ENCODE data around the gene CHEK2.
"Not testable (repeated sequence)": the region's sequence is repeated elsewhere in the genome, so short reads cannot be mapped to it uniquely, and the experiment has no call there.

Gene CHEK2

DNA sequence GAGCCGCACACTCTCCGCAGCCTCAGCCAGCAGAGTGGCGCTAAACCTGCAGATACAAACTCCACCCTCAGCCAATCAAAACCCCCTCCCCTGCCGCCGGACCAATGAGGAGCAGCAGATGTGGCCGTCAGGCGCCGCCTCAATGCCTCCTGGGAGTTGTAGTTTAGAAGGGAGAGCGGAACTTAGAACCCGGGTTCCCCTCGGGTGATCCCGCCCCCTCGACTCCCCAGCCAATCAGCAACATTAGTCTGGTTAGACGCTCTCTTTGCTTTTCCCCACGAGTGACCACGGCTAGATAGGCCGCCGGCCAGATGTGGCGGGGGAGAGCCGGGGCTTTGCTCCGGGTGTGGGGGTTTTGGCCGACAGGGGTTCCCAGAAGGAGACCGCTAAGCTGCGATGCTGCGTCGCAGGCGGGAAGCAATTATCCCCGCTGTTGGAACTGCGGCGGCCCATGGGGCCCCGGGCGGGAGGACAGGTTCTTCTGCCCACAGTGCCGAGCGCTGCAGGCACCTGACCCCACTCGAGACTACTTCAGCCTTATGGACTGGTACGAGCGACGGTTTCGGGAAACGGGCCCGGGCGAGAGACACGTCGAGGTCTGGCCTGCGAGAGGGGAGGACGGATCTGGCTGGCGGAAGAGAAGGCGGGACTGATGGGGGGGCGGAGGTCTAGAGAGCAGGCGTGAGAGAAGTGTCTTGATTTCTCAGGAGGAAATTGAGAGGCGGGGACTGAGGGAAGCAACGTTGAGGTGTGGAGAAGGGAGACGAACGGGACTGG lies at the start of gene CHEK2, which contains the start of gene HSCB:
CHEK2 (minus strand) TSS at position 36 of the 777 bp plus-strand sequence. CDS start 7,099 bp downstream, outside the sequence.
HSCB (plus strand) TSS at position 255 of the 777 bp plus-strand sequence; CDS start at position 312, 57 bp downstream.
- DNase-seq (ENCODE audit: low read depth in 3 of 3, low spot score in 1 of 3): peak; percentile 90 to 94 (median 92)

DNA sequence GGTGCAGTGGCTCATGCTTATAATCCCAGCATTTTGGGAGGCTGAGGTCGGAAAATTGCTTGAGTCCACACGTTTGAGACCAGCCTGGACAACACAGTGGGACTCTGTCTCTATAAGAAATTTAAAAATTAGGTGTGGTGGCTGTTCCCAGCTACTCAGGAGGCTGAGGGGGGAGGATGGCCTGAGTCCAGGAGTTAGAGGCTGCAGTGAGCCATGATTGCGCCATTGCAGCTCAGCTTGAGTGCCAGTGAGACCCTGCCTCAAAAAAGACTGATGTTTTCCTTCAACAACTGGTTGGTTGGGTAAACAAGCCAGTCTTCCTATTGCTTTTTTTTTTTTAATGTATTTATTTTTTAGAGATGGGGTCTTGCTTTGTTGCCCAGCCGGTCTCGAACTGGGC lies 49.5 kb upstream of the CHEK2 start:
- no peak for DNase-seq (ENCODE audit: low read depth in 3 of 3, low spot score in 1 of 3)

DNA sequence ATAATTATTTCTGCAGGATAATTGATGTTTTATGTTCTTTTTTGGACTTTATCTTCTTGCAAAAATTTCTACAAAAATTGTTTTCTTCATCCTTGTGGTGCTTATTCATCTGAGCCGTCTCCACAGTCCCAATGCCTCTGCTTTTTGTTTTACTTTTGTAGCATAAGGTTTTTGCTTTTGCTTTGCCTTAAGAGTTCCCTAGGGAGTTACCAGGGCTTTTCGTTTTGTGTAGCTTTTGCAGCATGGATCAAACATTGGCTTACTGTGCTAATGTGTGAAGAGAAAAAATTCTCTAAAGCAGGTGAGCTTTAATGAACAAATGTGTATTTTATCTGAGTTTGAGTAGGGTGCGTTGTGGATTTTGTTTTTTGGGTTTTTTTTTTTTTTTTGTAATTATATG lies 47.0 kb upstream of the CHEK2 start:
- DNase-seq (ENCODE audit: low read depth in 3 of 3, low spot score in 1 of 3): no peak

DNA sequence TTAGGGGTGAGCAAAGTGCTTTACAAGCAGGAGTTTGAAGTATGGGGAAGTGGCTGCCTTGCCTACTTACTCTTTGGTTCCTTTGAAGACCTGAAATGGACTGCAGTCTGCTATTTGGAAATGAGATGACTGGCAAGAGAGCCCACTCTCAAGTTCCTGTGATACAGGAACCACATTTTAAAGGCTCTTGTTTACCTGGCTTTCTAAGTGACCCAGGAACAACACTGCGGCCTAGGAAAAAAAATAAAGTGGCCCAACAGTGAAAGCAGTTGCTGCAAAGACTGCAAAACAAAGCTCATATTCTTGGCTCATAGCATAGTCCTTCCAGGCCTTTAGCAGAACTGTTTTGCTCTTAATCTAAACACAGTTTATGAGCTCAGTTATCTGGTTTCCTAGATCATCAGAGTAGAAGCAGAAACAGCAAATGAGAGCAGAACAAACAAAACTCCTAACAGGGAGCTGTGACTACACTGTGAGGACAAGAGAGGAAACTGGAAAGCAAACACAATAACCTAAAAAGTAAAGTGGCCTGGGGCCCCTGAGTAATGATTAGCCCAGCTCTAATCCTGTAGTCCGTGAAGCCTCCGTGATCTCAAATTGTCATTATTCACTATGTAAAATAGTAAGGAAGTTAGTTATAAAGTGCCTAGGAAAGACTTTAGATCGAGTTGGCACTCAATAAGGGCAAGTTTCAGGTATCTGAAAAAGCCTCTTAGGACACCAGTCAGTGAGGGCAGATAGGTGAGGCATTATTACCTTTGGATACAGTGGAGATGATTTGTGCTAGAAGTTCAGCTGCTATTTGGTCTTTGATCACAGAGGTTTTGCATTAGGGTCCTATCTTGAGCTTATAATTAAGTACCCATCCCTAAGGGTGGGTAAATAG lies 42.4 kb upstream of the CHEK2 start:
- DNase-seq (ENCODE audit: low read depth in 3 of 3, low spot score in 1 of 3): no peak

DNA sequence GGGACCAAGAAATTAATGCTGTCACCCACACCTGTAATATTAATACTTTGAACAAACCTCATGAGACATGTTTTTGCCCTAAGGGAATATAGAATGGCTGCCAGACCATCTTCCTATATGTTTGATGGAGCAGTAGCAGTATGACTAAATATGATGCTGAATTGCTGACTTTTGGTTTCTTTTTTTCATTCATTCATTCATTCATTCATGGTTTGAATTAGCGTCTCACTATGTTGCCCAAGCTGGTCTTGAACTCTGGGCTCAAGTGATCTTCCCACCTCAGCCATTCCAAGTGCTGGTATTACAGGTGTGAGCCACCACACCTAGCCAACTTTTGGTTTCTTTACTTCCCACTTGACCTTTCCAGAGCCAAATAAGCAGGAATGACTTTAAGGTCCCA lies 38.7 kb upstream of the CHEK2 start:
- no peak for DNase-seq (ENCODE audit: low read depth in 3 of 3, low spot score in 1 of 3)

DNA sequence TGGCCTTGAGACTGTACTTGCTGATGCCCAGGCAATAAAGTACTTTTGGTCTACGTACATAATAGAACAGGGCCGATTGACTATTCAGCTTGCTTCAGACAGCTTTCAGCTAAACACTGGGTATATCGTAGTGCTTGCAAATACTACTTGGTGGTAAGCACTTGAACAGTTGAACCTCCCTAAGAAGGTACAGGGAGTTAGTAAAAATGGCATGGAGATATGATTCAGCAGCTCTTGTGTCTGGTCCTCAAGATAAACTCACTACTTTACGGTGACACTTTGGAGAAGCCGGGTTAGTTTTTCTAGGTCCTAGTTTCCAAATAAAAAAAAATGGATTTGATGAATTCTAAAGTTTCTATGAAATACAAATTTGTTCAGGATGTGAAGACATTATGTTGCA lies 38.2 kb upstream of the CHEK2 start:
- no peak for DNase-seq (ENCODE audit: low read depth in 3 of 3, low spot score in 1 of 3)

DNA sequence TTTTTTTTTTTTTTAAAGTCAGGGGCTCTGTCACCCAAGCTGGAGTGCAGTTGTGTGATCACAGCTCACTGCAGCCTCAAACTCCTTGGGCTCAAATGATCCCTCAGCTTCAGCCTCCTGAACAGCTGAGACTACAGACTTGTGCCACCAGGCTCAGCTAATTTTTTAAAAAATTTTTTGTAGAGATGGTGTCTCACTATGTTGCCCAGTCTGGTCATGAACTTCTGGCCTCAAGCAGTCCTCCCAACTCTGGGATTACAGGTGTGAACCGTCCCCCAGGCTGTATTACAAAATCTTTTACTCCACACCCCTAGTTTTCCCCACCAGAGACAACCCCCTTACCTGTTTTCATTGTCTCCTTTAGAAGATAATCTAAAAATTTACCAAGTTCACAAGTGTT lies 32.8 kb upstream of the CHEK2 start:
- DNase-seq (ENCODE audit: low read depth in 3 of 3, low spot score in 1 of 3): no peak

DNA sequence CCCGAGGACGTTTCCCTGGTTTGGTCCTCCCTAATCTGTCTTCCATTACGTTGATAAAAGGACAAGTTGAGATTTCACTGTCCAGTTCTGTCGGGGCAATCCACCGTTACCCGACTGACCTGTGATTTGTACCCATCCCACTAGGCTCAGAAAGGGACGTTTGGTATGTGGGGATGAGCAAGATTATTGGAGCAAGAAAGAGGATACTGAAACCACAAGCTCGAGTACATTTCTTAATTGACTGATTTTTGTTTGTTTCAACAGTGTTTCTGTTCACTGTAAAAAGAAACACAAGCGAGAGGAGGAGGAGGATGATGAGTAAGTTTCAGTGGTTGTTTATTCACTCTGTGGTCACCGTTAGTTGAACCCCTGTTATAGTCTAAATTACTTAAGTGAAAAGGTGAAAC lies 31.8 kb upstream of the CHEK2 start:
- DNase-seq (ENCODE audit: low read depth in 3 of 3, low spot score in 1 of 3): no peak

DNA sequence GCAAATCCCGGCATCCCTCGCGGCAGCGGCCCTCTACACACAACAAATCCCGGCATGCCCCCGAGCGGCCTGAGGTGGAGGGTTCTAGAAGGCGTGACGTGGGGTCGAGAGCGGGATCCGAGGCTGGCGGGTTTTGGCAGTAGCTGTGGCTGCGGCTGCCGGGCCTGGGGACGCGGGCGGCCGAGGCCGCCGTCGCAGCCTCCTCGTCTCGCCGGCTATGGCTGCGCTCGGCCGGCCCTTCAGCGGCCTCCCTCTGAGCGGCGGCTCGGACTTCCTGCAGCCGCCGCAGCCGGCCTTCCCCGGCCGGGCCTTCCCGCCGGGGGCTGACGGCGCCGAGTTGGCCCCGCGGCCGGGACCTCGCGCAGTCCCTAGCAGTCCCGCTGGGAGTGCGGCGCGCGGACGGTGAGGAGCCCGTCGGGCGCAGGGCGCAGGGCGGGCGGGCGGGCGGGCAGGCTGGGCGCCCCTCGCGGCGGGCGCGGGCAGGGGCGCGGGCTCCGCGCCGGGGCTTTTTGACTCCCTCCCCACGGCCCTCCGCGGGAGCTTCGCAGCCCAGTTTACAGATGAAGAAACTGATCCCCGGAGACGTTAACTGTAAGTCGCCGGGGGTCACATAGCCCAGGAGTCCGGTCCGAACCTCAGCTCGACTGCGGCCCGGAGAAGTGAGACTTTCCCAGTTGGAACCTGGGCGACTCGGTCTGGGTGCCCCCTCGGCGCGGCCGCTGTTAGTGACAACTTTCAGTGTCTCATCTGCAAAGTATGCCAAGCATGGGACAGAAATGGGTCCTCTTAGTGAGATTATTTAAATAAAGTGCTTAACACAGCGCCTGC lies 31.2 kb upstream of the CHEK2 start, which contains the start of gene CCDC117:
CCDC117 (plus strand) TSS at position 63 of the 828 bp plus-strand sequence; CDS start at position 218, 155 bp downstream.
- peak; percentile 74 to 84 (median 76) for DNase-seq (ENCODE audit: low read depth in 3 of 3, low spot score in 1 of 3)

DNA sequence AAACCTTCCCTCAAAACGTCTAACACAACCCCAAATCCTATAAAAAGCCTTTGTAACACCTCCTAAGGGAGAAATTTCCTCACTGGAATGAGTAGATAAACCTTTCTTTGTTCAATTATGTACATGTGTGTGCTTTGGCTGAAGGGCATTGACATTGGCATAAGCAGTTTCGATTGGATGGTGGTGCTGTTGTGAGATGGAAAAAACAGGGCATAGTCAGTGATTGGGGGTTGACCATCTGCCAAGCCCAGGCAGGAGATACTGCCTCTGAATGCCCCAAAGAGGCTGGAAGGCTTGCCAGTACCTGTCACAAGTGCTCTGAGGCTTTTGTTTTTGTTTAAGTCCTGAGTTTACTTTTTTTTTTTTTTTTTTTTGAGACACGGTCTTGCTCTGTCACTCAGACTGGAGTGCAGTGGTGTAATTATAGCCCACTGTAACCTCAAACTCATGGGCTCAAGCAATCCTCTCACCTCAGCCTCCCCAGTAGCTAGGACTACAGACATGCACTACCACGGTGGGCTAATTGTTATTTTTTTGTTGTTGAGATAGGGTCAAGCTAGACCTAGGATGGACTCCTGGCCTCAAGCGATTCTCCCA lies 29.7 kb upstream of the CHEK2 start:
- no peak for DNase-seq (ENCODE audit: low read depth in 3 of 3, low spot score in 1 of 3)

DNA sequence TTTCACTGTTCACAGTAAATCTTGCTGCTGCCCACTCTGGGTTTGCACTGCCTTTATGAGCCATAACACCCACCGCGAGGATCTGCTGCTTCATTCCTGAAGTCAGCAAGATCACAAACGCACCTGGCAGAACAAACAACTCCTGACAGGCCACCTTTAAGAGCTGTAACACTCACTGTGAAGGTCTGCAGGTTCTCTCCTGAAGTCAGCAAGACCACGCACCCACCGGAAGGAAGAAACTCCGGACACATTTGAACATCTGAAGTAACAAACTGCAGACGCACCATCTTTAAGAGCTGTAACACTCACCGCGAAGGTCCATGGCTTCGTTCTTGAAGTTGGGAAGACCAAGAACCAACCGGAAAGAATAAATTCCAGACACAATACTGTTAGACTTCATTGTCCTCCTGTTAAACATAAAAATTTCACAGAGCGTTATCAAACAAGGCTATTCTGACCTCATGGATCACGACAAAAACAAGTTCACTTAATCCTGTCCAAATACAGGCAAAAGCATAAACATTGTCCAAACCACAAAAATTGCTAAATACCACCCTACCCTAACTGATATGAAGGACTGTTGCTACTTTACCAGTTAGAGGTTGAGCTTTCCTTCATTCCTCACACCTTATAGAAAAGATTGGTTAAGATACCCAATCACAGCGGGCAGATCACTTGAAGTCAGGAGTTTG lies 27.9 kb upstream of the CHEK2 start:
- no peak for DNase-seq (ENCODE audit: low read depth in 3 of 3, low spot score in 1 of 3)

DNA sequence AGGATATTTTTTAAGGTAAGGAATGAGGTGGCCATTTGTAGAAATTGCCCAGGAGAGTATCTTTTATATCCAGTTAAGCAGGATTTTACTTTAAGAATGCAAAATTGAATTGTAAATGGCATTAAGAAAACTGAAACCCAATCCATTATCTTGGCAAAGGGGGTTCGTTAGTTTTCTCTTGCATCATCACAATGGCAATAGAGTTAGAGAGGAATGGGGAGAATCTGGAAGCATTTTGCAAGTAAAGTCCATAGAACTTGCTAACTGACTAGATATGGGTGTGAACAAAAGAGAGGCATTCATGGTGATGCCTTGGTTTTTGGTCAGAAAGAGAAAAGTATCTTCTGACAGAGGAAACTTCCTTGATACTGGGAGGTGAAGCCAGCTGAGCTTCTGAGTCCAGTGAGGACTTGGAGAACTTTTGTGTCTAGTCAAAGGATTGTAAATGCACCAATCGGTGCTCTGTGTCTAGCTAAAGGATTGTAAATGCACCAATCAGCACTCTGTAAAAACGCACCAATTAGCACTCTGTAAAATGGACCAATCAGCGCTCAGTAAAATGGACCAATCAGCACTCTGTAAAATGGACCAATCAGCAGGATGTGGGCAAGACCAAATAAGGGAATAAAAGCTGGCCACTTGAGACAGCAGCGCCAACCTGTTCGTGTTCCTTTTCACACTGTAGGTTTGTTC lies 27.2 kb upstream of the CHEK2 start:
- no peak for DNase-seq (ENCODE audit: low read depth in 3 of 3, low spot score in 1 of 3)

DNA sequence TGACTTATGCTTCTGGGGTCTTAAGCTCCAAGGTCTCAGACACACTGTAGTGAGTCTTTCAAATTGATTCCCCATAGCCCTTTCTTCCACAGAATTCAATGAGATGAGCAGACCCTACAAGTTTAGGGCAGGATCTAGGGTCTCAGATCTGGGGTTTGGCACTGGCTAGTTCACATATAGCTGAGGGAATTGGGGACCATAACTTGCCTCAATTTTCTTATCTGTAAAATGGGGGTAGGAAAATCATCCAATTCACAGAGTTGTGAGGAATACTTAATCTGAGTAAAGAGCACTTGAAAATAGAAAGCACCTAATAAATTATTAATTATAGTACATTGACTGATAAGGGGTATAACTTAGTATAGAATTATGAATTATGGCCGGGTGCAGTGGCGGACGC lies 25.0 kb upstream of the CHEK2 start:
- no peak for DNase-seq (ENCODE audit: low read depth in 3 of 3, low spot score in 1 of 3)

DNA sequence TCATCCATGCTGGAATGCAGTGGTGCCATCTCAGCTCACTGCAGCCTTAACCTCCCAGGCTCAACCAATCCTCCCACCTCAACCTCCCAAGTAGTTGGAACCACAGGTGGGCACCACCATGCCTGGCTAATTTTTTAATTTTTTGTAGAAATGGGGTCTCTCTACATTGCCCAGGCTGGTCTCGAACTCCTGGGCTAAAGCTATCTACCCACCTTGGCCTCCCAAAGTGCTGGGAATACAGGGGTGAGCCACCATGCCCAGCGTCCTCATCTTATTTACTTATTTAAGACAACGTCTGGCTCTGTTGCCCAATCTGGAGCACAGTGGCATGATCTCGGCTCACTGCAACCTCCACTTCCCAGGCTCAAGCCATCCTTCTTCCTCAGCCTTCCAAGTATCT lies 20.4 kb upstream of the CHEK2 start:
- not testable (repeated sequence) for DNase-seq (ENCODE audit: low read depth in 3 of 3, low spot score in 1 of 3)

DNA sequence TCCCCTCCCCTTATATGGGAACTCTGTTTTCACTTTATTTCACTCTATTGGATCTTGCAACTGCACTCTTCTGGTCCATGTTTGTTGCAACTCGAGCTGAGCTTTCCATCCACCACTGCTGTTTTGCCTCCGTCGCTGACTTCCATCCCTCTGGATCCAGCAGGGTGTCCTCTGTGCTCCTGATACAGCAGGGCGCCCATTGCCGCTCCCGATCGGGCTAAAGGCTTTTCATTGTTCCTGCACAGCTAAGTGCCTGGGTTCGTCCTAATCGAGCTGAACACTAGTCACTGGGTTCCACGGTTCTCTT lies 19.8 kb upstream of the CHEK2 start:
- DNase-seq (ENCODE audit: low read depth in 3 of 3, low spot score in 1 of 3): no peak

DNA sequence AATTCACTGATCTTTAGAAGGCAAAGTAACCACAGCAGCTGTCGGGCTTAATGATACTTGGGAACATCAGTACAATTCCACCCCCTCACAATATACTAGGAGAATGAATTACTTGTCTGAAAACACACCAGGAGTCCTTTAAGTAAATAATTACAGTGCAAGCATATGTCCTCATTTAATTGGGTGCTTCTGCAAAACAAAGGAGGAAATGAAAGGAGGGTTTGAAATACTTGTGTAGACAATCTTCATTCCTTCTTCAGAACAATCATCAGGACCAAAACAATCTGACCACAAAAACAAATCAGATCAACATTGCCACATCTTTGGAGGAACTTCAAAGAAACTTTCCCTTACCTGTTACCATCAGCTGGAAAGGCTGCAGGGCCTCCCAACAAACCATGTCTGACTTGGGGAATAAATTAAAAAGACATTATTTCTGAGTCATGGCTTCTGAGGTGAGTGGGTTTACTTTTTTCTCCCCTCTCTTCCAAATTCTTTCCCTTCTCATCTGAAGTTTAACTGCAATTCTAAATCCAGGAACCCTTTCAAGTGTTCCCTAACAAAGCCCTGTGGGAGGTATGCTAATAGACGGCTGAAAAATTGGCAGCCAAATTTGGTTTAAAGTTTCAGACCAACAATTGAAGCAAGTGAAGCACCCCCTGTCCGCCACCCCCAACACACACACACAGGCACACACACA lies 18.4 kb upstream of the CHEK2 start:
- no peak for DNase-seq (ENCODE audit: low read depth in 3 of 3, low spot score in 1 of 3)

DNA sequence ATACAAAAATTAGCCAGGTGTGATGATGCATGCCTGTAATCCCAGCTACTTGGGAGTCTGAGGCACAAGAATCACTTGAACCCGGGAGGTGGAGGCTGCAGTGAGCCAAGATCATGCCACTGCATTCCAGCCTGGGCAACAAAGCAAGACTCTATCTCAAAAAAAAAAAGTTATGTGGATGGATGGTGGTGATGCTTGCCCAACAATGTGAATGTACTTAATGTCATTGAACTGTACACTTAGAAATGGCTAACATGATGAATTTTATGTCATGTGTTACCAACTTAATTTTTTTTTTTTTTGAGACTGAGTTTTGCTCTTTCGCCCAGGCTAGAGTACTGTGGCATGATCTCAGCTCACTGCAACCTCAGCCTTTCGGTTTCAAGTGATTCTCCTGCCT lies 12.9 kb upstream of the CHEK2 start:
- DNase-seq (ENCODE audit: low read depth in 3 of 3, low spot score in 1 of 3): not testable (repeated sequence)

DNA sequence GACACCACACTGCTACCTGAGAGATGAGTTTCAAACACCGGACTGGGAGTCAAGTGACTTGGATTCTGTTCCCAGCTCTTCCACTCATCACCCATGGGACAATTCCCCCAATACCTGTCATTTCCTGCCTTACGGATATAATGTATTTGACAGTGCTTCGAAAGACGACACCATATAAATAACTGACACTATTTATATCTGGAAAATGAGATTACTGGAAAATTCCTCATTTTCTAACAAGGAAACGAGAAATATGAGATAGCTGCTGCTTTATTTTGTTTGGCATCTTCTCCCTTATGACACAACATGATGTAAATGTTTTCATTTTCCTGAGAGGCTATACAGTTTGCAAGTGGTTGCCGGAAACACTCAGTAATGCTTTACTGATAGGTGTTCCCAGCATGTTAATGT lies 8.9 kb upstream of the CHEK2 start:
- DNase-seq (ENCODE audit: low read depth in 3 of 3, low spot score in 1 of 3): no peak

DNA sequence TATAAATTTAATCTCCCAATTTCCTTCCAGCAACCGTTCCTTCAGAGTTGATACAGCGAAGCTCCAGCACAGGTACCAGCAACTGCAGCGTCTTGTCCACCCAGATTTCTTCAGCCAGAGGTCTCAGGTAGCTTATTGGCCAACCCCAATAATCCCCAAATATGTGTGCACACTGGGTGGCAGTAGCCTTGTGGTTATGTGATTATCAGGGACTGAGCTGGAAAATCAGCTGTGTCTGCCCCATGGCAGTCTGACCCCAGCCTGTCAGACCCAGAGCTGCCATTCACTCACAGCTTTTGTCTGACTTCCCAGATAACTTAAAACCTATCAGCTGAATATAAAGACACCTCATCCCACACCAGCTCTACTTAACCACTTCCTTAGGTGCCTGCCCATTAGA lies 2.2 kb upstream of the CHEK2 start:
- no peak for DNase-seq (ENCODE audit: low read depth in 3 of 3, low spot score in 1 of 3)

Data from stimulated activated CD4-positive, alpha-beta T cell treated with anti-CD3 and anti-CD28 coated beads, TNF-alpha, amount 100 ng/mL, for 1 hour (primary cell).